HepG2 (cell line): ENCODE measurements around the gene XPO5. TPM values are rescaled to one million over a fixed set of nuclear protein-coding genes. Genes with fewer than 3 reads are reported as not detected.

Source experiments
- CREB3 ChIP-seq: sonication (generic); formaldehyde crosslinking; IDR thresholded peaks from 2 replicates; pipeline ENCODE4 v1.5.0; 2020; ENCODE audit warnings: missing genetic modification reagents
- CREM ChIP-seq, 2 experiments: sonication (generic) in 1 of 2; formaldehyde crosslinking in 1 of 2; IDR thresholded peaks; 2 replicates each; pipeline versions ENCODE4 v1.4.0 to v1.6.1; 2016 to 2020; ENCODE audit warnings: antibody characterized with exemption in 1 of 2, mild to moderate bottlenecking in 1 of 2, missing genetic modification reagents in 1 of 2
- FOXJ3 ChIP-seq: sonication (generic); formaldehyde crosslinking; IDR thresholded peaks from 2 replicates; pipeline ENCODE4 v1.4.0; 2020; ENCODE audit warnings: missing genetic modification reagents, mild to moderate bottlenecking, borderline replicate concordance
- FOXP1 ChIP-seq, 2 experiments: fragments of 450-650 bp in 1 of 2; IDR thresholded peaks; 2 replicates each; pipeline ENCODE4 v1.6.1; 2017 to 2018; ENCODE audit warnings: antibody characterized with exemption in 1 of 2
- HMGXB4 ChIP-seq, 2 experiments: sonication (generic) in 1 of 2; formaldehyde crosslinking in 1 of 2; IDR thresholded peaks; 2 replicates each; pipeline versions ENCODE4 v1.4.0 to v1.6.1; 2018 to 2020; ENCODE audit warnings: missing genetic modification reagents in 2 of 2, borderline replicate concordance in 1 of 2, low read depth in 1 of 2, mild to moderate bottlenecking in 1 of 2, missing biosample characterization in 1 of 2
- KLF12 ChIP-seq: sonication (generic); formaldehyde crosslinking; IDR thresholded peaks from 2 replicates; pipeline ENCODE4 v1.4.0; 2020; ENCODE audit warnings: missing genetic modification reagents, borderline replicate concordance
- RELA ChIP-seq: sonication (generic); formaldehyde crosslinking; IDR thresholded peaks from 2 replicates; pipeline ENCODE4 v1.4.0; 2020; ENCODE audit warnings: missing genetic modification reagents
- RFXANK ChIP-seq: IDR thresholded peaks from 2 replicates; pipeline ENCODE4 v1.6.1; 2016
- THAP9 ChIP-seq: sonication (generic); formaldehyde crosslinking; IDR thresholded peaks from 2 replicates; pipeline ENCODE4; 2020; ENCODE audit warnings: missing genetic modification reagents, mild to moderate bottlenecking, borderline replicate concordance
- ZNF431 ChIP-seq: sonication (generic); formaldehyde crosslinking; IDR thresholded peaks from 2 replicates; pipeline ENCODE4 v1.9.0; 2022; ENCODE audit warnings: missing genetic modification reagents, low read depth, mild to moderate bottlenecking, borderline replicate concordance
- ZNF547 ChIP-seq: sonication (generic); formaldehyde crosslinking; IDR thresholded peaks from 2 replicates; pipeline ENCODE4 v1.5.1; 2020; ENCODE audit warnings: mild to moderate bottlenecking, missing genetic modification reagents
- ZNF558 ChIP-seq: sonication (generic); formaldehyde crosslinking; IDR thresholded peaks from 2 replicates; pipeline ENCODE4 v1.9.0; 2022; ENCODE audit warnings: mild to moderate bottlenecking, missing genetic modification reagents, borderline replicate concordance
- polyA plus RNA-seq, 8 experiments: library from polyadenylated mRNA; depleted of rRNA in 3 of 8; stranded (reverse) in 7 of 8; unstranded in 1 of 8; fragments of >200 nt; fragmentation: Illumina TruSeq in 4 of 8; extraction: Trizol in 4 of 8; gene quantifications; 2 replicates each; pipeline versions ENCODE4 v1.2.1 to v1.2.3, GENCODE V29; 2011 to 2016; ENCODE audit warnings: low read depth in 4 of 8, missing spikeins in 1 of 8, mixed read lengths in 1 of 8; ENCODE audit not compliant: insufficient read depth in 1 of 8
- total RNA-seq, 5 experiments: library from RNA; depleted of rRNA; stranded (reverse); fragments of >200 nt; fragmentation: Illumina TruSeq; extraction: Trizol; gene quantifications; 2 replicates each; pipeline ENCODE4 v1.2.3, GENCODE V29; 2016; ENCODE audit warnings: low read depth in 1 of 5
- TF ChIP-seq, protein P1 (sequence below): sonication (generic); formaldehyde crosslinking; IDR thresholded peaks from 2 replicates; pipeline ENCODE4 v1.9.0; 2022; ENCODE audit warnings: low read depth, missing genetic modification reagents
- TF ChIP-seq, protein P2 (sequence below): sonication (generic); formaldehyde crosslinking; IDR thresholded peaks from 2 replicates; pipeline ENCODE4 v1.4.0; 2020; ENCODE audit warnings: missing genetic modification reagents

The XPO5 gene
- total and polyA plus RNA-seq, 2 of the 13 experiments (the other 11 are each of a cell fraction or from before 2014, with no cell fraction given): 52.2 to 68.0 TPM

- TF ChIP-seq HMGXB4 (CRISPR knock-in tag; IDR thresholded peaks at IDR 0.05; ENCODE audit: borderline replicate concordance in 1 of 2, low read depth in 1 of 2) (peak; percentile 38 to 73; a peak in 2 of 4 replicates), KLF12 (CRISPR knock-in tag) (no peak), ZNF431 (CRISPR knock-in tag) (no peak), RFXANK (CRISPR knock-in tag) (0 out of 2 replicates have a peak, but pooled peaks have one; percentile 34), ZNF558 (CRISPR knock-in tag) (no peak), FOXP1 (IDR thresholded peaks at IDR 0.05) (no peak), FOXP1 (CRISPR knock-in tag; IDR thresholded peaks at IDR 0.05) (no peak), FOXJ3 (CRISPR knock-in tag) (no peak), CREM (IDR thresholded peaks at IDR 0.05) (no peak), CREM (CRISPR knock-in tag; IDR thresholded peaks at IDR 0.05) (no peak), RELA (CRISPR knock-in tag) (no peak), CREB3 (no peak), ZNF547 (CRISPR knock-in tag) (peak; percentile 19; the same call in 1 of the 2 replicates), THAP9 (no peak)
- TF ChIP-seq, protein P1, sequence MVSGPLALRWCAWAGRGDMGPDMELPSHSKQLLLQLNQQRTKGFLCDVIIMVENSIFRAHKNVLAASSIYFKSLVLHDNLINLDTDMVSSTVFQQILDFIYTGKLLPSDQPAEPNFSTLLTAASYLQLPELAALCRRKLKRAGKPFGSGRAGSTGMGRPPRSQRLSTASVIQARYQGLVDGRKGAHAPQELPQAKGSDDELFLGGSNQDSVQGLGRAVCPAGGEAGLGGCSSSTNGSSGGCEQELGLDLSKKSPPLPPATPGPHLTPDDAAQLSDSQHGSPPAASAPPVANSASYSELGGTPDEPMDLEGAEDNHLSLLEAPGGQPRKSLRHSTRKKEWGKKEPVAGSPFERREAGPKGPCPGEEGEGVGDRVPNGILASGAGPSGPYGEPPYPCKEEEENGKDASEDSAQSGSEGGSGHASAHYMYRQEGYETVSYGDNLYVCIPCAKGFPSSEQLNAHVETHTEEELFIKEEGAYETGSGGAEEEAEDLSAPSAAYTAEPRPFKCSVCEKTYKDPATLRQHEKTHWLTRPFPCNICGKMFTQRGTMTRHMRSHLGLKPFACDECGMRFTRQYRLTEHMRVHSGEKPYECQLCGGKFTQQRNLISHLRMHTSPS (CRISPR knock-in tag): no peak
- TF ChIP-seq, protein P2, sequence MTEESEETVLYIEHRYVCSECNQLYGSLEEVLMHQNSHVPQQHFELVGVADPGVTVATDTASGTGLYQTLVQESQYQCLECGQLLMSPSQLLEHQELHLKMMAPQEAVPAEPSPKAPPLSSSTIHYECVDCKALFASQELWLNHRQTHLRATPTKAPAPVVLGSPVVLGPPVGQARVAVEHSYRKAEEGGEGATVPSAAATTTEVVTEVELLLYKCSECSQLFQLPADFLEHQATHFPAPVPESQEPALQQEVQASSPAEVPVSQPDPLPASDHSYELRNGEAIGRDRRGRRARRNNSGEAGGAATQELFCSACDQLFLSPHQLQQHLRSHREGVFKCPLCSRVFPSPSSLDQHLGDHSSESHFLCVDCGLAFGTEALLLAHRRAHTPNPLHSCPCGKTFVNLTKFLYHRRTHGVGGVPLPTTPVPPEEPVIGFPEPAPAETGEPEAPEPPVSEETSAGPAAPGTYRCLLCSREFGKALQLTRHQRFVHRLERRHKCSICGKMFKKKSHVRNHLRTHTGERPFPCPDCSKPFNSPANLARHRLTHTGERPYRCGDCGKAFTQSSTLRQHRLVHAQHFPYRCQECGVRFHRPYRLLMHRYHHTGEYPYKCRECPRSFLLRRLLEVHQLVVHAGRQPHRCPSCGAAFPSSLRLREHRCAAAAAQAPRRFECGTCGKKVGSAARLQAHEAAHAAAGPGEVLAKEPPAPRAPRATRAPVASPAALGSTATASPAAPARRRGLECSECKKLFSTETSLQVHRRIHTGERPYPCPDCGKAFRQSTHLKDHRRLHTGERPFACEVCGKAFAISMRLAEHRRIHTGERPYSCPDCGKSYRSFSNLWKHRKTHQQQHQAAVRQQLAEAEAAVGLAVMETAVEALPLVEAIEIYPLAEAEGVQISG (CRISPR knock-in tag): no peak; the same call in none of the 2 replicates
Measured at GRCh38 chr6:43506667-43507471, 69.0 kb downstream of the XPO5 start (continued).
